ENCODE results near the gene ZFR2.
"Not testable (repeated sequence)": the region's sequence is repeated elsewhere in the genome, so short reads cannot be mapped to it uniquely, and the experiment has no call there.

The ZFR2 gene

GRCh38 chr19:3769494-3769893, 99.3 kb downstream of the ZFR2 start:
- TF ChIP-seq CTCF (IDR thresholded peaks at IDR 0.05; ENCODE audit: insufficient read depth, low read depth, low read length, missing control alignments), result no peak
- DNase-seq (ENCODE audit: low read depth), result no peak
- no peak overlapping the region for H3K4me3 ChIP-seq (ENCODE audit: low read depth, low read length)

GRCh38 chr19:3768748-3769099, 100.1 kb downstream of the ZFR2 start:
- no peak for DNase-seq (ENCODE audit: low read depth)
- TF ChIP-seq CTCF (IDR thresholded peaks at IDR 0.05; ENCODE audit: insufficient read depth, low read depth, low read length, missing control alignments), result no peak
- no peak overlapping the region for H3K4me3 ChIP-seq (ENCODE audit: low read depth, low read length)

- no peak overlapping the region for H3K4me3 ChIP-seq (ENCODE audit: low read depth, low read length)
- TF ChIP-seq CTCF (IDR thresholded peaks at IDR 0.05; ENCODE audit: insufficient read depth, low read depth, low read length, missing control alignments), result no peak
- DNase-seq (ENCODE audit: low read depth), result no peak
Measured at GRCh38 chr19:3768015-3768747, 100.7 kb downstream of the ZFR2 start.

GRCh38 chr19:3767050-3767449, 101.8 kb downstream of the ZFR2 start:
- no peak for DNase-seq (ENCODE audit: low read depth)
- TF ChIP-seq CTCF (IDR thresholded peaks at IDR 0.05; ENCODE audit: insufficient read depth, low read depth, low read length, missing control alignments), result no peak
- no peak overlapping the region for H3K4me3 ChIP-seq (ENCODE audit: low read depth, low read length)

GRCh38 chr19:3766520-3766919, 102.3 kb downstream of the ZFR2 start:
- TF ChIP-seq CTCF (IDR thresholded peaks at IDR 0.05; ENCODE audit: insufficient read depth, low read depth, low read length, missing control alignments), result no peak
- DNase-seq (ENCODE audit: low read depth), result no peak
- H3K4me3 ChIP-seq (ENCODE audit: low read depth, low read length), result no peak overlapping the region

GRCh38 chr19:3765757-3766156, 103.1 kb downstream of the ZFR2 start:
- H3K4me3 ChIP-seq (ENCODE audit: low read depth, low read length); DNase-seq (ENCODE audit: low read depth): not testable (repeated sequence)

GRCh38 chr19:3765121-3765520, 103.7 kb downstream of the ZFR2 start:
- H3K4me3 ChIP-seq (ENCODE audit: low read depth, low read length), result no peak overlapping the region
- no peak for TF ChIP-seq CTCF (IDR thresholded peaks at IDR 0.05; ENCODE audit: insufficient read depth, low read depth, low read length, missing control alignments)
- no peak for DNase-seq (ENCODE audit: low read depth)

All from GM12865 (cell line).